IMR-90 (cell line): ENCODE results near the gene FXYD6. TPM values are rescaled to one million over a fixed set of nuclear protein-coding genes. Genes with fewer than 3 reads are reported as not detected.

Experiments used
- ATAC-seq: fragments of 200-7000 bp; cut with Tn5 transposase; 2 replicates; pipeline ENCODE4 v1.9.1; 2020; ENCODE audit warnings: low read depth, mild to moderate bottlenecking, moderate library complexity
- BruUV-seq: library from RNA; stranded (reverse); fragments of 400-500 nt; replicated peaks from 2 replicates; lab custom pipeline; 2021; lab: Mats Ljungman, UMichigan
- CTCF ChIA-PET: fragments of 300-600 bp; formaldehyde crosslinking; extraction: SDS; loops from one replicate; lab custom pipeline; 2021; ENCODE audit warnings: antibody characterized with exemption; lab: Yijun Ruan, JAX
- POLR2A ChIA-PET: fragments of 300-600 bp; sonication (Branson Sonifier 250); formaldehyde crosslinking; loops from one replicate; lab custom pipeline; 2022; ENCODE audit warnings: antibody characterized with exemption; ENCODE audit not compliant: unreplicated experiment; lab: Charles Lee
- DNase-seq: peaks from one replicate; pipeline ENCODE4 v3.0.0; 2013
- H2AFZ ChIP-seq: replicated peaks from 2 replicates; pipeline ENCODE3; 2013; ENCODE audit warnings: low read length, mild to moderate bottlenecking; ENCODE audit not compliant: poor library complexity
- H2AK5ac ChIP-seq: 2 replicates; pipeline ENCODE4 v1.6.1; 2013; ENCODE audit warnings: low read depth, low read length, inconsistent platforms
- H2AK9ac ChIP-seq: replicated peaks from 2 replicates; pipeline ENCODE3; 2013; ENCODE audit warnings: mild to moderate bottlenecking, low read depth, low read length, moderate library complexity; ENCODE audit not compliant: poor library complexity
- H2BK120ac ChIP-seq: 2 replicates; pipeline ENCODE4 v1.6.1; 2013; ENCODE audit warnings: low read depth, low read length, inconsistent platforms
- H2BK15ac ChIP-seq: 3 replicates; pipeline ENCODE4 v1.6.1; 2013; ENCODE audit warnings: low read depth, low read length, inconsistent platforms
- H2BK20ac ChIP-seq: 2 replicates; pipeline ENCODE4 v1.6.1; 2013; ENCODE audit warnings: low read depth, mild to moderate bottlenecking, inconsistent platforms, low read length, moderate library complexity
- H2BK5ac ChIP-seq: 2 replicates; pipeline ENCODE4 v1.6.1; 2013; ENCODE audit warnings: mild to moderate bottlenecking, low read depth, low read length, inconsistent platforms; ENCODE audit not compliant: poor library complexity, severe bottlenecking
- H3K14ac ChIP-seq: replicated peaks from 2 replicates; pipeline ENCODE4 v1.6.1; 2013; ENCODE audit warnings: low read depth, low read length, inconsistent platforms
- H3K18ac ChIP-seq: 2 replicates; pipeline ENCODE4 v1.6.1; 2013; ENCODE audit warnings: low read depth, low read length, control low read depth
- H3K23ac ChIP-seq: 2 replicates; pipeline ENCODE4 v1.6.1; 2013; ENCODE audit warnings: low read depth, low read length, inconsistent platforms
- H3K27ac ChIP-seq: 2 replicates; pipeline ENCODE4 v1.5.1; 2013; ENCODE audit warnings: mild to moderate bottlenecking, control low read depth, low read length; ENCODE audit not compliant: insufficient read depth
- H3K27me3 ChIP-seq: 2 replicates; pipeline ENCODE4 v1.6.1; 2013; ENCODE audit warnings: low read length; ENCODE audit not compliant: control insufficient read depth, insufficient read depth
- H3K36me3 ChIP-seq: 2 replicates; pipeline ENCODE4 v1.6.1; 2013; ENCODE audit warnings: low read length, mixed read lengths; ENCODE audit not compliant: control insufficient read depth, insufficient read depth
- H3K4ac ChIP-seq: 2 replicates; pipeline ENCODE4 v1.6.1; 2013; ENCODE audit warnings: low read depth, low read length, inconsistent platforms
- H3K4me1 ChIP-seq: 2 replicates; pipeline ENCODE4 v1.6.1; 2013; ENCODE audit warnings: low read length, mixed read lengths; ENCODE audit not compliant: control insufficient read depth, insufficient read depth
- H3K4me2 ChIP-seq: 2 replicates; pipeline ENCODE4 v1.6.1; 2013; ENCODE audit warnings: low read depth, mild to moderate bottlenecking, control low read depth, low read length, moderate library complexity
- H3K4me3 ChIP-seq: 2 replicates; pipeline ENCODE4 v1.5.1; 2013; ENCODE audit warnings: low read depth, mild to moderate bottlenecking, control low read depth, low read length, moderate library complexity; ENCODE audit not compliant: insufficient read depth
- H3K56ac ChIP-seq: 2 replicates; pipeline ENCODE4 v1.6.1; 2013; ENCODE audit warnings: low read length, inconsistent platforms; ENCODE audit not compliant: insufficient read depth; ENCODE audit errors: extremely low read depth
- H3K79me1 ChIP-seq, 2 experiments: 2 replicates each; pipeline ENCODE4 v1.6.1; 2013; ENCODE audit warnings: low read length in 2 of 2, inconsistent platforms in 1 of 2, low read depth in 1 of 2
- H3K9ac ChIP-seq: 2 replicates; pipeline ENCODE4 v1.6.1; 2013; ENCODE audit warnings: low read depth, low read length, control low read depth
- H3K9me1 ChIP-seq: 2 replicates; pipeline ENCODE4 v1.6.1; 2013; ENCODE audit warnings: low read length, inconsistent platforms; ENCODE audit not compliant: insufficient read depth
- H3K9me3 ChIP-seq: 2 replicates; pipeline ENCODE4 v1.6.1; 2013; ENCODE audit warnings: low read length; ENCODE audit not compliant: control insufficient read depth, insufficient read depth
- H4K20me1 ChIP-seq: 2 replicates; pipeline ENCODE4 v1.6.1; 2013; ENCODE audit warnings: low read length, inconsistent platforms; ENCODE audit not compliant: insufficient read depth
- H4K5ac ChIP-seq: 2 replicates; pipeline ENCODE4 v1.6.1; 2013; ENCODE audit warnings: mild to moderate bottlenecking, low read depth, low read length, control low read depth
- H4K8ac ChIP-seq, 2 experiments: 2 replicates each; pipeline ENCODE4 v1.6.1; 2013; ENCODE audit warnings: low read depth in 2 of 2, low read length in 2 of 2, control low read depth in 1 of 2, inconsistent platforms in 1 of 2
- H4K91ac ChIP-seq: 2 replicates; pipeline ENCODE4 v1.6.1; 2013; ENCODE audit warnings: low read depth, low read length, inconsistent platforms; ENCODE audit not compliant: insufficient read depth
- BHLHE40 ChIP-seq: fragments of 150-350 bp; IDR thresholded peaks from 2 replicates; pipeline ENCODE4 v1.6.1; 2016; ENCODE audit warnings: mild to moderate bottlenecking, low read depth, low read length
- ELK1 ChIP-seq: fragments of 150-350 bp; IDR thresholded peaks from 2 replicates; pipeline ENCODE4 v1.6.1; 2016; ENCODE audit warnings: low read depth, mild to moderate bottlenecking, low read length, moderate library complexity, borderline replicate concordance
- FOS ChIP-seq: fragments of 150-350 bp; IDR thresholded peaks from 2 replicates; pipeline ENCODE4 v1.6.1; 2016; ENCODE audit warnings: low read depth, low read length
- MAZ ChIP-seq: IDR thresholded peaks from 2 replicates; pipeline ENCODE4 v1.6.1; 2012; ENCODE audit warnings: low read depth, mild to moderate bottlenecking, low read length, improper control_type of control experiment, moderate library complexity, borderline replicate concordance
- POLR2A ChIP-seq: IDR thresholded peaks from 2 replicates; pipeline ENCODE4 v1.6.1; 2012; ENCODE audit warnings: mild to moderate bottlenecking, low read depth, low read length
- RAD21 ChIP-seq: IDR thresholded peaks from 2 replicates; pipeline ENCODE4 v1.6.1; 2012; ENCODE audit warnings: low read length, improper control_type of control experiment
- RCOR1 ChIP-seq: IDR thresholded peaks from 2 replicates; pipeline ENCODE4 v1.6.1; 2012; ENCODE audit warnings: mild to moderate bottlenecking, low read length, improper control_type of control experiment; ENCODE audit not compliant: insufficient replicate concordance
- SMC3 ChIP-seq: fragments of 150-350 bp; IDR thresholded peaks from 2 replicates; pipeline ENCODE4 v1.6.1; 2016; ENCODE audit warnings: low read depth, mild to moderate bottlenecking, antibody characterized with exemption, low read length, moderate library complexity
- USF2 ChIP-seq: fragments of 150-350 bp; IDR thresholded peaks from 2 replicates; pipeline ENCODE4 v1.6.1; 2017; ENCODE audit warnings: mild to moderate bottlenecking, antibody characterized with exemption, low read length, low read depth
- WGBS, 2 experiments: methylation state at CpG; one replicate each; pipeline versions ENCODE4 v1.1.5 to v1.1.7; 2013; ENCODE audit warnings: missing lambda C conversion rate in 2 of 2; ENCODE audit not compliant: insufficient read length in 1 of 2; ENCODE audit errors: extremely low coverage in 2 of 2; 5-methylcytosine and 5-hydroxymethylcytosine counted together
- dilution Hi-C: fragments of 300-500 bp; cut with HindIII; formaldehyde crosslinking; loops from one replicate; pipeline ENCODE4 v1.14.3; 2018; ENCODE audit warnings: low sequenced_read_pairs; ENCODE audit not compliant: unreplicated experiment
- in situ Hi-C: fragments of 300-500 bp; cut with MboI; formaldehyde crosslinking; loops from 3 replicates; pipeline ENCODE4 v1.14.3; 2019; ENCODE audit warnings: low sequenced_read_pairs, inconsistent platforms, mixed read lengths
- intact Hi-C: fragments of 100-400 bp; cut with micrococcal nuclease; formaldehyde crosslinking; loops from 2 replicates; pipeline ENCODE4 v1.10.0; 2022
- polyA plus RNA-seq, 3 experiments: library from polyadenylated mRNA; depleted of rRNA; stranded (reverse); fragments of >200 nt; gene quantifications; 2 replicates each; pipeline ENCODE4 v1.2.3, GENCODE V29; 2012; ENCODE audit warnings: low replicate concordance in 1 of 3
- total RNA-seq: library from RNA; depleted of rRNA; stranded (reverse); fragments of >200 nt; gene quantifications from 2 replicates; pipeline ENCODE4 v1.2.3, GENCODE V29; 2012

The FXYD6 gene
- total and polyA plus RNA-seq, 2 of the 4 experiments (the other 2 are of a cell fraction) = 0.32 TPM; not detected in 1

DNA sequence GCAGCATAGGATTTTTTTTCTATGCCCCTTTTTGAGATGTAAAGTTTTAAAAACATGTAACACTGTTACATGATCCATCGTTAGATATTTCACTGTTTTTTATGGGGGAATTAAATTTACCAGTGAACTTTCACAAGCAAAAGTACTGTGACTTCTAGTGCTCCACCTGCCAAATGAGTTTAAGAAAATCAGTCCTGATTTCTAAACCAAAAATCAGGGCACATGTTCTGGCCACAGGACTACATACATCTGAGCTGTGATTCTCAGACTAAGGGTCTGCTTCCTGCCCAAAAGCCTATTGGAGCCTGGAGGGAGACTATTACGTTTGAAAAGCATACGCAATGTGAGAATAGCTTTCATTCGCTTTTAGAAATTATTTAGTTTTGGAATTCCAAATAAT is 30.3 kb upstream of the FXYD6 start (continued):
- no peak for TF ChIP-seq USF2

- no peak overlapping the region for H2AK5ac ChIP-seq
- no peak overlapping the region for H2BK5ac ChIP-seq
- no TSS peak for BruUV-seq
- H2AK9ac ChIP-seq = no peak overlapping the region
- ChIA-PET CTCF (no interaction called here), POLR2A (no interaction called here)
- no peak overlapping the region for H2BK20ac ChIP-seq
- H4K20me1 ChIP-seq = no peaks in the 10 kb centered on the region
- H3K4me3 ChIP-seq = no peak overlapping the region
- H3K9me1 ChIP-seq = no peaks in the 10 kb centered on the region
- H3K14ac ChIP-seq = no peak overlapping the region
- no peak overlapping the region for H3K23ac ChIP-seq
- no peak overlapping the region for H4K8ac ChIP-seq
- H3K27ac ChIP-seq = no peak overlapping the region
- no peak overlapping the region for H3K4me2 ChIP-seq
- no peaks in the 10 kb centered on the region for H3K9me3 ChIP-seq
- H3K4me1 ChIP-seq = no peaks in the 10 kb centered on the region
- no peak for ATAC-seq
- H3K56ac ChIP-seq = no peak overlapping the region
- intact Hi-C loops = no loop called here
- in situ Hi-C loops = no loop called here
- H2BK15ac ChIP-seq = no peak overlapping the region
- no peaks in the 10 kb centered on the region for H3K79me1 ChIP-seq
- no peak overlapping the region for H4K5ac ChIP-seq
- H3K4ac ChIP-seq = no peak overlapping the region
- no peak overlapping the region for H3K18ac ChIP-seq
- H2BK120ac ChIP-seq = no peak overlapping the region
- dilution Hi-C loops = no loop called here
- H3K9ac ChIP-seq = no peak overlapping the region
- peaks cover 3% of the 10 kb centered on the region for H3K27me3 ChIP-seq
- TF ChIP-seq SMC3 (no peak), MAZ (no peak), BHLHE40 (no peak), RCOR1 (no peak), USF2 (no peak), ELK1 (no peak), RAD21 (no peak), FOS (no peak), POLR2A (no peak)
- H2AFZ ChIP-seq = no peak overlapping the region
- WGBS, 2 experiments = 83% methylated on average over 2 of the region's 2 CpGs; no CpG with 5 or more reads in 1 of the 2 experiments
- no peaks in the 10 kb centered on the region for H3K36me3 ChIP-seq
- no peak for DNase-seq
- no peak overlapping the region for H4K91ac ChIP-seq
These were observed 29.7 kb upstream of the FXYD6 start for GRCh38 chr11:117906126-117906525.
